ENCODE measurements around the gene RPL18A. TPM values are rescaled to one million over a fixed set of nuclear protein-coding genes. Genes with fewer than 3 reads are reported as not detected.
"Not testable (repeated sequence)": the region's sequence is repeated elsewhere in the genome, so short reads cannot be mapped to it uniquely, and the experiment has no call there.

RPL18A gene
- total RNA-seq, 1 donor from 2014 or later = 2,842 TPM

GRCh38 chr19:17879466-17879865 lies 19.8 kb downstream of the RPL18A start:
- DNase-seq (ENCODE audit: low spot score) = no peak
- Mint-ChIP-seq H3K27ac (no peak overlapping the region), H3K36me3 (ENCODE audit: low read depth) (no peaks in the 10 kb centered on the region), H3K27me3 (ENCODE audit: low read depth) (peaks cover 2% of the 10 kb centered on the region), H3K9me3 (no peaks in the 10 kb centered on the region), H3K4me3 (ENCODE audit: low read depth) (no peak overlapping the region), H3K4me1 (ENCODE audit: low read depth) (no peaks in the 10 kb centered on the region)
- intact Hi-C loops (cut with micrococcal nuclease) = no loop called here

- Mint-ChIP-seq H3K36me3 (ENCODE audit: low read depth) (no peaks in the 10 kb centered on the region), H3K27ac (no peak overlapping the region), H3K27me3 (ENCODE audit: low read depth) (no peaks in the 10 kb centered on the region), H3K9me3 (no peaks in the 10 kb centered on the region), H3K4me1 (ENCODE audit: low read depth) (no peaks in the 10 kb centered on the region), H3K4me3 (ENCODE audit: low read depth) (no peak overlapping the region)
- no peak for DNase-seq (ENCODE audit: low spot score)
- intact Hi-C loops (cut with micrococcal nuclease) = no loop called here
Observed at GRCh38 chr19:17881701-17882100, 22.0 kb downstream of the RPL18A start.

- H3K36me3 Mint-ChIP-seq (ENCODE audit: low read depth) = no peaks in the 10 kb centered on the region
- no peaks in the 10 kb centered on the region for H3K27me3 Mint-ChIP-seq (ENCODE audit: low read depth)
- H3K9me3 Mint-ChIP-seq = no peaks in the 10 kb centered on the region
- no peak overlapping the region for H3K4me3 Mint-ChIP-seq (ENCODE audit: low read depth)
- intact Hi-C loops (cut with micrococcal nuclease) = no loop called here
- H3K27ac Mint-ChIP-seq = no peak overlapping the region
- DNase-seq (ENCODE audit: low spot score) = no peak
- no peaks in the 10 kb centered on the region for H3K4me1 Mint-ChIP-seq (ENCODE audit: low read depth)
Observed at GRCh38 chr19:17883627-17884410, 24.1 kb downstream of the RPL18A start.

- Mint-ChIP-seq H3K27ac (no peak overlapping the region), H3K4me1 (ENCODE audit: low read depth) (no peaks in the 10 kb centered on the region), H3K36me3 (ENCODE audit: low read depth) (no peaks in the 10 kb centered on the region), H3K9me3 (no peaks in the 10 kb centered on the region), H3K27me3 (ENCODE audit: low read depth) (no peaks in the 10 kb centered on the region), H3K4me3 (ENCODE audit: low read depth) (no peak overlapping the region)
- no peak for DNase-seq (ENCODE audit: low spot score)
- intact Hi-C loops (cut with micrococcal nuclease) = no loop called here
Observed at GRCh38 chr19:17886515-17886914, 26.8 kb downstream of the RPL18A start.

- H3K4me1 Mint-ChIP-seq (ENCODE audit: low read depth); intact Hi-C loops (cut with micrococcal nuclease); H3K27ac Mint-ChIP-seq; H3K9me3 Mint-ChIP-seq; DNase-seq (ENCODE audit: low spot score); H3K36me3 Mint-ChIP-seq (ENCODE audit: low read depth); H3K4me3 Mint-ChIP-seq (ENCODE audit: low read depth); H3K27me3 Mint-ChIP-seq (ENCODE audit: low read depth): not testable (repeated sequence)
Observed at GRCh38 chr19:17887221-17887620, 27.5 kb downstream of the RPL18A start.

- intact Hi-C loops (cut with micrococcal nuclease) = no loop called here
- Mint-ChIP-seq H3K4me3 (ENCODE audit: low read depth) (no peak overlapping the region), H3K27ac (no peak overlapping the region), H3K36me3 (ENCODE audit: low read depth) (no peaks in the 10 kb centered on the region), H3K9me3 (no peaks in the 10 kb centered on the region), H3K4me1 (ENCODE audit: low read depth) (no peaks in the 10 kb centered on the region), H3K27me3 (ENCODE audit: low read depth) (no peaks in the 10 kb centered on the region)
- no peak for DNase-seq (ENCODE audit: low spot score)
Observed at GRCh38 chr19:17888260-17888659, 28.6 kb downstream of the RPL18A start.

- intact Hi-C loops (cut with micrococcal nuclease) = no loop called here
- no peak for DNase-seq (ENCODE audit: low spot score)
- no peaks in the 10 kb centered on the region for H3K9me3 Mint-ChIP-seq
Observed at GRCh38 chr19:17889609-17890214, 30.0 kb downstream of the RPL18A start.

GRCh38 chr19:17893766-17894165 lies 34.1 kb downstream of the RPL18A start:
- H3K36me3 Mint-ChIP-seq (ENCODE audit: low read depth) = no peaks in the 10 kb centered on the region
- no peaks in the 10 kb centered on the region for H3K4me1 Mint-ChIP-seq (ENCODE audit: low read depth)
- H3K9me3 Mint-ChIP-seq = no peaks in the 10 kb centered on the region
- no peak for DNase-seq (ENCODE audit: low spot score)
- peaks cover under 1% of the 10 kb centered on the region for H3K27me3 Mint-ChIP-seq (ENCODE audit: low read depth)
- intact Hi-C loops (cut with micrococcal nuclease) = no loop called here
- no peak overlapping the region for H3K4me3 Mint-ChIP-seq (ENCODE audit: low read depth)
- no peak overlapping the region for H3K27ac Mint-ChIP-seq

More at GRCh38 chr19:17889609-17890214, 30.0 kb downstream of the RPL18A start:
- Mint-ChIP-seq H3K36me3 (ENCODE audit: low read depth) (no peaks in the 10 kb centered on the region), H3K4me1 (ENCODE audit: low read depth) (no peaks in the 10 kb centered on the region), H3K4me3 (ENCODE audit: low read depth) (no peak overlapping the region), H3K27me3 (ENCODE audit: low read depth) (no peaks in the 10 kb centered on the region), H3K27ac (no peak overlapping the region)

GRCh38 chr19:17902701-17903100 lies 43.0 kb downstream of the RPL18A start:
- DNase-seq (ENCODE audit: low spot score) = no peak
- intact Hi-C loops (cut with micrococcal nuclease) = no loop called here
- no peak overlapping the region for H3K27ac Mint-ChIP-seq
- H3K9me3 Mint-ChIP-seq = no peaks in the 10 kb centered on the region
- H3K36me3 Mint-ChIP-seq (ENCODE audit: low read depth) = no peaks in the 10 kb centered on the region
- peaks cover 4% of the 10 kb centered on the region for H3K27me3 Mint-ChIP-seq (ENCODE audit: low read depth)
- H3K4me1 Mint-ChIP-seq (ENCODE audit: low read depth) = no peaks in the 10 kb centered on the region
- H3K4me3 Mint-ChIP-seq (ENCODE audit: low read depth) = no peak overlapping the region

GRCh38 chr19:17908244-17908643 lies 48.5 kb downstream of the RPL18A start:
- DNase-seq (ENCODE audit: low spot score) = no peak
- no peaks in the 10 kb centered on the region for H3K27me3 Mint-ChIP-seq (ENCODE audit: low read depth)
- no peaks in the 10 kb centered on the region for H3K36me3 Mint-ChIP-seq (ENCODE audit: low read depth)
- no peak overlapping the region for H3K27ac Mint-ChIP-seq
- peaks cover 12% of the 10 kb centered on the region for H3K9me3 Mint-ChIP-seq
- no peaks in the 10 kb centered on the region for H3K4me1 Mint-ChIP-seq (ENCODE audit: low read depth)
- intact Hi-C loops (cut with micrococcal nuclease) = no loop called here
- H3K4me3 Mint-ChIP-seq (ENCODE audit: low read depth) = no peak overlapping the region

GRCh38 chr19:17909003-17909732 lies 49.5 kb downstream of the RPL18A start:
- intact Hi-C loops (cut with micrococcal nuclease) = no loop called here
- Mint-ChIP-seq H3K27me3 (ENCODE audit: low read depth) (no peaks in the 10 kb centered on the region), H3K4me1 (ENCODE audit: low read depth) (no peaks in the 10 kb centered on the region), H3K27ac (no peak overlapping the region), H3K4me3 (ENCODE audit: low read depth) (no peak overlapping the region), H3K9me3 (peaks cover 20% of the 10 kb centered on the region), H3K36me3 (ENCODE audit: low read depth) (no peaks in the 10 kb centered on the region)
- no peak for DNase-seq (ENCODE audit: low spot score)

- Mint-ChIP-seq H3K4me3 (ENCODE audit: low read depth) (no peak overlapping the region), H3K36me3 (ENCODE audit: low read depth) (no peaks in the 10 kb centered on the region), H3K9me3 (peaks cover 20% of the 10 kb centered on the region), H3K27me3 (ENCODE audit: low read depth) (no peaks in the 10 kb centered on the region), H3K27ac (no peak overlapping the region), H3K4me1 (ENCODE audit: low read depth) (no peaks in the 10 kb centered on the region)
- intact Hi-C loops (cut with micrococcal nuclease) = no loop called here
- DNase-seq (ENCODE audit: low spot score) = no peak
Observed at GRCh38 chr19:17910791-17911360, 51.2 kb downstream of the RPL18A start.

Data from activated T-helper 2 cell treated with anti-CD3 and anti-CD28 coated beads, Interferon-gamma antibody, Interleukin-2, Interleukin-4, amounts not matched to agents 10 μg/mL and 5 μg/mL and 100 μg/mL, durations not matched to agents 14 hours and 24 hours and 36 hours (primary cell).